Natural killer cell treated with Interleukin-12 subunit alpha and Interleukin-12 subunit beta and Interleukin-15 and Interleukin-18, amount 100 ng/mL, for 72 hours (primary cell): ENCODE data around the gene GPR146. TPM values are rescaled to one million over a fixed set of nuclear protein-coding genes. Genes with fewer than 3 reads are reported as not detected.

ENCODE experiments used
- ATAC-seq, 2 donors: fragments of 150-1000 bp; cut with Tn5 transposase in 1 of 2; sonication (Bioruptor Pico), chemical (Tn5 transposase) in 1 of 2; 2 replicates each; pipeline ENCODE4 v1.10.0; 2021
- DNase-seq: peaks from one replicate; pipeline ENCODE4 v3.0.0; 2022; ENCODE audit warnings: low spot score
- H3K27ac Mint-ChIP-seq, 2 donors: 1 replicate in 1 of 2; 2 replicates in 1 of 2; pipeline ENCODE4 v1.8.0; 2022; ENCODE audit warnings: mixed read lengths in 2 of 2, mild to moderate bottlenecking in 1 of 2, moderate library complexity in 1 of 2
- H3K27me3 Mint-ChIP-seq, 2 donors: 1 replicate in 1 of 2; 2 replicates in 1 of 2; pipeline ENCODE4 v1.8.0; 2022; ENCODE audit warnings: mixed read lengths in 2 of 2
- H3K36me3 Mint-ChIP-seq: one replicate; pipeline ENCODE4 v1.8.0; 2022; ENCODE audit warnings: mixed read lengths
- H3K4me1 Mint-ChIP-seq, 2 donors: 1 replicate in 1 of 2; 2 replicates in 1 of 2; pipeline ENCODE4 v1.8.0; 2022; ENCODE audit warnings: low read depth in 2 of 2, mixed read lengths in 2 of 2, mild to moderate bottlenecking in 1 of 2
- H3K4me3 Mint-ChIP-seq: one replicate; pipeline ENCODE4 v1.8.0; 2022; ENCODE audit warnings: mixed read lengths
- H3K9me3 Mint-ChIP-seq: 2 replicates; pipeline ENCODE4 v1.8.0; 2022; ENCODE audit warnings: mixed read lengths
- total RNA-seq, 2 donors: library from RNA; stranded (reverse); gene quantifications; one replicate each; pipeline ENCODE4 v1.2.3, GENCODE V29; 2022

The GPR146 gene
- total RNA-seq, 2 donors from 2014 or later, result 0.89 to 8.1 TPM

GRCh38 chr7:1025743-1026581, 18.4 kb upstream of the GPR146 start:
- no peaks in the 10 kb centered on the region for H3K27me3 Mint-ChIP-seq
- H3K4me3 Mint-ChIP-seq, result peak overlapping the region; percentile 55
- no peak for ATAC-seq

GRCh38 chr7:1026721-1027161, 17.6 kb upstream of the GPR146 start:
- DNase-seq (no peak), ATAC-seq (no peak)
- Mint-ChIP-seq H3K4me1 (peaks cover 6 to 24% of the 10 kb centered on the region in 2 donors), H3K4me3 (peak overlapping the region; percentile 55), H3K36me3 (peaks cover 4% of the 10 kb centered on the region), H3K9me3 (peaks cover 3% of the 10 kb centered on the region), H3K27me3 (no peaks in the 10 kb centered on the region), H3K27ac (no peak overlapping the region)

More at GRCh38 chr7:1025743-1026581, 18.4 kb upstream of the GPR146 start:
- Mint-ChIP-seq H3K4me1 (peaks cover 6 to 21% of the 10 kb centered on the region in 2 donors), H3K27ac (no peak overlapping the region), H3K36me3 (peaks cover 4% of the 10 kb centered on the region), H3K9me3 (peaks cover 3% of the 10 kb centered on the region)
- DNase-seq, result no peak

- H3K27me3 Mint-ChIP-seq, result no peaks in the 10 kb centered on the region
- H3K36me3 Mint-ChIP-seq, result peaks cover under 1% of the 10 kb centered on the region
- H3K9me3 Mint-ChIP-seq, result no peaks in the 10 kb centered on the region
- ATAC-seq (peak; percentile 1 to 2), DNase-seq (no peak)
- H3K4me3 Mint-ChIP-seq, result peak overlapping the region; percentile 55
- H3K4me1 Mint-ChIP-seq, result peaks cover 6 to 24% of the 10 kb centered on the region in 2 donors
- H3K27ac Mint-ChIP-seq, result no peak overlapping the region
Observed at GRCh38 chr7:1027242-1028043, 16.9 kb upstream of the GPR146 start.

- Mint-ChIP-seq H3K27me3 (no peaks in the 10 kb centered on the region), H3K27ac (peak overlapping the region; percentile 39 to 54), H3K4me3 (peak overlapping the region; percentile 79), H3K9me3 (no peaks in the 10 kb centered on the region), H3K4me1 (peaks cover 6 to 29% of the 10 kb centered on the region in 2 donors), H3K36me3 (no peaks in the 10 kb centered on the region)
- DNase-seq, result peak; percentile 92
- ATAC-seq, result peak; percentile 91 to 94
Observed at GRCh38 chr7:1028044-1028770, 16.1 kb upstream of the GPR146 start.

- ATAC-seq (peak; percentile 79 to 80), DNase-seq (peak; percentile 76)
- Mint-ChIP-seq H3K27ac (peak overlapping the region; percentile 39 to 54), H3K4me3 (peak overlapping the region; percentile 79), H3K27me3 (no peaks in the 10 kb centered on the region), H3K4me1 (peaks cover 10 to 29% of the 10 kb centered on the region in 2 donors), H3K9me3 (no peaks in the 10 kb centered on the region), H3K36me3 (no peaks in the 10 kb centered on the region)
Observed at GRCh38 chr7:1028775-1029636, 15.3 kb upstream of the GPR146 start.

- Mint-ChIP-seq H3K36me3 (no peaks in the 10 kb centered on the region), H3K27me3 (no peaks in the 10 kb centered on the region), H3K9me3 (peaks cover 2% of the 10 kb centered on the region), H3K4me3 (peak overlapping the region; percentile 39), H3K27ac (no peak overlapping the region), H3K4me1 (peaks cover 10 to 31% of the 10 kb centered on the region in 2 donors)
- DNase-seq (no peak), ATAC-seq (no peak)
Observed at GRCh38 chr7:1029637-1030443, 14.5 kb upstream of the GPR146 start.

GRCh38 chr7:1030444-1031070, 13.8 kb upstream of the GPR146 start:
- no peaks in the 10 kb centered on the region for H3K36me3 Mint-ChIP-seq
- H3K4me1 Mint-ChIP-seq, result peaks cover 10 to 32% of the 10 kb centered on the region in 2 donors
- no peak overlapping the region for H3K4me3 Mint-ChIP-seq
- H3K27me3 Mint-ChIP-seq, result no peaks in the 10 kb centered on the region
- peaks cover 2% of the 10 kb centered on the region for H3K9me3 Mint-ChIP-seq
- DNase-seq (no peak), ATAC-seq (no peak)
- H3K27ac Mint-ChIP-seq, result peak overlapping the region in 1 of 2 donors; percentile 19

- Mint-ChIP-seq H3K4me3 (no peak overlapping the region), H3K27ac (no peak overlapping the region), H3K36me3 (no peaks in the 10 kb centered on the region), H3K27me3 (no peaks in the 10 kb centered on the region), H3K9me3 (peaks cover 2% of the 10 kb centered on the region), H3K4me1 (peaks cover 10 to 28% of the 10 kb centered on the region in 2 donors)
- DNase-seq, result no peak
- no peak for ATAC-seq
Observed at GRCh38 chr7:1031716-1032455, 12.5 kb upstream of the GPR146 start.

GRCh38 chr7:1032536-1033181, 11.7 kb upstream of the GPR146 start:
- Mint-ChIP-seq H3K4me3 (no peak overlapping the region), H3K27ac (peak overlapping the region in 1 of 2 donors; percentile 8)

GRCh38 chr7:1033546-1034145, 10.7 kb upstream of the GPR146 start:
- Mint-ChIP-seq H3K27me3 (no peaks in the 10 kb centered on the region), H3K27ac (peak overlapping the region in 1 of 2 donors; percentile 8), H3K9me3 (peaks cover 2% of the 10 kb centered on the region), H3K36me3 (no peaks in the 10 kb centered on the region), H3K4me3 (no peak overlapping the region), H3K4me1 (peaks cover 10 to 24% of the 10 kb centered on the region in 2 donors)
- ATAC-seq (no peak), DNase-seq (no peak)

More at GRCh38 chr7:1032536-1033181, 11.7 kb upstream of the GPR146 start:
- H3K4me1 Mint-ChIP-seq, result peaks cover 10 to 25% of the 10 kb centered on the region in 2 donors
- no peaks in the 10 kb centered on the region for H3K27me3 Mint-ChIP-seq
- peaks cover 2% of the 10 kb centered on the region for H3K9me3 Mint-ChIP-seq
- no peak for ATAC-seq
- DNase-seq, result no peak
- no peaks in the 10 kb centered on the region for H3K36me3 Mint-ChIP-seq
